ENCODE results near the gene PCDH9. TPM values are rescaled to one million over a fixed set of nuclear protein-coding genes. Genes with fewer than 3 reads are reported as not detected.
A peak's percentile ranks its signal among the peaks of the same experiment; 100 is the strongest.

The PCDH9 gene
- total RNA-seq, 1 experiment from 2014 or later, result 4.2 TPM

DNA sequence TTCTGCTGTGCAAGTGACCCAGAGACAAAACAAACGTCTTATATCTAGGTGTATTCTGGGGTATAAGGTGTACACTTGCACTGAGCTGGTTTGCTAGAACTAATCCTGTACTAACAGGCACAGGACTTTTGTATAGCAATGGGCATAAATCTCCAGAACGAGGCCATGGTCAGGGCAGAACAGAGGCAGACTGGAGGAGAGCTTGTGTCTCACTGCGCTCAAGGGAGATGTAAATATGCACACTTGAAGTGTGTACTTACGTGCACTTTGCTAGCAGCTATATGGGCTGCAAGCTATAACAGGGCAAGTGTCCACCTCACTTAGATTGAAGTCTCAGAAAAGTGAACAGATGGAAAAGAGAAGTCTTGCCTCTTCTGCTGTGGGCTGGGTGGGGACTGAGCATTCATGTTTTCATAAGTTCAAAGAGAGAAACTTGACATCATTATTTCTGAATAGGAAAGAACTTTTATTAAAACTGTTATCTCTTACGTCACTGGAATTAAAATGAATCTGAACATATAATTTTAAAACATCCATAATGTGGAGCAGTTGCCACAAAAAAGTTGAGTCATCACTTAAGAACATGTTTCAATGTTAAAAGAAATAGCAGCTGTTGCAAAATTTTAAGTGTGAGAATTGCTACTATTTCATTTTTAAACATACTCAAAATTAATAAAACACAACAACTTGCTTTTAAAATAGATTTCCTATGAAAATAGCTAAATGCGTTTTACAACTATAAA is 888.3 kb downstream of the PCDH9 start:
- no TSS peak for BruUV-seq (replicated peaks)
- Histone ChIP-seq H3K27ac (ENCODE audit: low read length) (peak overlapping the region; percentile 29; the same call in 1 of the 2 replicates), H3K36me3 (ENCODE audit: control insufficient read depth, insufficient read depth, low read length) (no peaks in the 10 kb centered on the region), H3K27me3 (ENCODE audit: control insufficient read depth, insufficient read depth, low read length) (no peaks in the 10 kb centered on the region), H3K9me3 (ENCODE audit: control insufficient read depth, insufficient read depth, low read depth, low read length) (no peaks in the 10 kb centered on the region), H3K4me1 (ENCODE audit: control insufficient read depth, insufficient read depth, low read length) (no peaks in the 10 kb centered on the region), H3K4me3 (ENCODE audit: low read depth in 2 of 2, low read length in 2 of 2) (no peak overlapping the region)
- ATAC-seq, result no peak
- in situ Hi-C loops (cut with HindIII; ENCODE audit: low pct_unique_long_range_greater_than_20kb, low sequenced_read_pairs) (no loop called here), intact Hi-C loops (cut with micrococcal nuclease; ENCODE audit: unreplicated experiment) (no loop called here)
- POLR2A ChIA-PET, result no interaction called here
- TF ChIP-seq CTCF (IDR thresholded peaks at IDR 0.05) (no peak), REST (IDR thresholded peaks at IDR 0.05; ENCODE audit: insufficient read depth in 1 of 2, low read depth in 2 of 2, low read length in 1 of 2) (no peak), SIN3A (IDR thresholded peaks at IDR 0.05; ENCODE audit: borderline replicate concordance, insufficient read depth, low read depth, low read length) (no peak), POLR2AphosphoS5 (IDR thresholded peaks at IDR 0.05; ENCODE audit: low read depth, low read length) (no peak), TCF7L2 (IDR thresholded peaks at IDR 0.05; ENCODE audit: low read depth, low read length) (no peak)
- DNase-seq (ENCODE audit: low read depth, low spot score), result no peak
- CTCF ChIA-PET, result no interaction called here

GRCh38 chr13:66339214-66339613 is 890.9 kb downstream of the PCDH9 start:
- no peak for DNase-seq (ENCODE audit: low read depth, low spot score)
- no peak for ATAC-seq
- Histone ChIP-seq H3K27ac (ENCODE audit: low read length) (no peak overlapping the region), H3K27me3 (ENCODE audit: control insufficient read depth, insufficient read depth, low read length) (no peaks in the 10 kb centered on the region), H3K4me1 (ENCODE audit: control insufficient read depth, insufficient read depth, low read length) (no peaks in the 10 kb centered on the region), H3K36me3 (ENCODE audit: control insufficient read depth, insufficient read depth, low read length) (no peaks in the 10 kb centered on the region), H3K4me3 (ENCODE audit: low read depth in 2 of 2, low read length in 2 of 2) (no peak overlapping the region), H3K9me3 (ENCODE audit: control insufficient read depth, insufficient read depth, low read depth, low read length) (no peaks in the 10 kb centered on the region)
- in situ Hi-C loops (cut with HindIII; ENCODE audit: low pct_unique_long_range_greater_than_20kb, low sequenced_read_pairs) (no loop called here), intact Hi-C loops (cut with micrococcal nuclease; ENCODE audit: unreplicated experiment) (no loop called here)
- no TSS peak for BruUV-seq (replicated peaks)
- CTCF ChIA-PET, result no interaction called here
- POLR2A ChIA-PET, result no interaction called here
- TF ChIP-seq REST (IDR thresholded peaks at IDR 0.05; ENCODE audit: insufficient read depth in 1 of 2, low read depth in 2 of 2, low read length in 1 of 2) (no peak), TCF7L2 (IDR thresholded peaks at IDR 0.05; ENCODE audit: low read depth, low read length) (no peak), POLR2AphosphoS5 (IDR thresholded peaks at IDR 0.05; ENCODE audit: low read depth, low read length) (no peak), CTCF (IDR thresholded peaks at IDR 0.05) (no peak), SIN3A (IDR thresholded peaks at IDR 0.05; ENCODE audit: borderline replicate concordance, insufficient read depth, low read depth, low read length) (no peak)
